Coronary artery (tissue), 2 donors: Measurements from ENCODE around the gene RERG.

ENCODE experiments used
- DNase-seq: peaks from one replicate; pipeline ENCODE4 v3.0.0-alpha.2; 2017; ENCODE audit warnings: low spot score
- H3K27ac ChIP-seq, 2 donors: fragments of 200-600 bp; sonication (generic); one replicate each; pipeline ENCODE4 v1.5.1; 2016 to 2019
- H3K4me3 ChIP-seq: fragments of 200-600 bp; sonication (generic); 2 replicates; pipeline ENCODE4 v1.5.1; 2016; ENCODE audit warnings: mild to moderate bottlenecking, moderate library complexity
- TF ChIP-seq, protein P1 (sequence below): fragments of 200-600 bp; sonication (generic); IDR thresholded peaks from one replicate; pipeline ENCODE4 v1.5.1; 2019; ENCODE audit warnings: antibody characterized with exemption

The RERG gene, protein sequence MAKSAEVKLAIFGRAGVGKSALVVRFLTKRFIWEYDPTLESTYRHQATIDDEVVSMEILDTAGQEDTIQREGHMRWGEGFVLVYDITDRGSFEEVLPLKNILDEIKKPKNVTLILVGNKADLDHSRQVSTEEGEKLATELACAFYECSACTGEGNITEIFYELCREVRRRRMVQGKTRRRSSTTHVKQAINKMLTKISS

DNA sequence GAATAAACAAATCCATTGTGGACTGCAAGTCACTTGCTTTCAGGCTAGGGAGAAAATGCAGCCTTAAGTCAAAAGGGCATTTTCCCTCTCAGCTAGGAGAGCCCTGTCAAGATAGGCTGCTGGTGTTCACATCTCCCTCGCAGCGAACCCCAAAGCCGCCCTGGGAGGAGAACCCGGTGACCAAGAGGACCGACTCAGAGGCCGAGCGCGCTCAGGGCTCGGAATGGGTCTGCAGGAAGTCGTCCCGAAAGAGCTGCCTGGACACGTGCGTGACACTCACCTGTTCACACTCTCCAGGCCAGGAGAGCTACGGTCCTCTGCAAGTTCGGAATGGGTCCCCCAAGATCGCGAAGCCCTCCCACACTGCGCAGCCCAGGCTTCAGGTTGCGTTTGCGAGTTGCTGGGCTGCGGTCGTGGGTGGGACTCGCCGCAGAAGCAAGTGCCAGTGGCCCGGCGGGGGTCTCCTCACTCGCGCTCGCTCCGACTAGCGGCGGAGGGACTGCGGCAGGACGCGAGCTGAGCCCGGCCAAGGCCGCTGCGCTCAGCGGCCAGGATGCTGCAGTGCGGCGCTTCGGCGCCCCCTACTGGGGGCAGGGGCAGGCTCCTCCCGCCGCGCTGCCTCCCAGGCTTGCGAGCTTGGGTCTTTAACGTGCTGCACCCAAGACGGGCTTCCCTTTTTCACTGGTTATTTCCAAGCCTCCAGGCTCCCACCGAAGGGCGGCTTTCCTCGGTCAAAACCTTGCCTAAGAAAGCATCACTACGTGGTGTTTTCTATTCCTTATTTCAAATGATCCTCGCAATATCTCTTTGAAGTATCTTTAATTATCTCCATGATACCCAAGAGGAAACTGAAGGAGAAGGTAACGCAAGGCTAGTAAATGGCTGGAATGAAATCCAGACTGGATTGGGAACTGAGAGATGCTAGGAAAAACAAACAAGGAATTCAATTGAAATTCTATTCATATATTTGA is at the start of gene RERG:
Gene RERG (minus strand): TSS at position 503 of the 971 bp plus-strand sequence. CDS start 3,928 bp downstream, outside the sequence.
- H3K27ac ChIP-seq = peak within 1 kb of the TSS; percentile 86 to 89
- TF ChIP-seq, protein P1, sequence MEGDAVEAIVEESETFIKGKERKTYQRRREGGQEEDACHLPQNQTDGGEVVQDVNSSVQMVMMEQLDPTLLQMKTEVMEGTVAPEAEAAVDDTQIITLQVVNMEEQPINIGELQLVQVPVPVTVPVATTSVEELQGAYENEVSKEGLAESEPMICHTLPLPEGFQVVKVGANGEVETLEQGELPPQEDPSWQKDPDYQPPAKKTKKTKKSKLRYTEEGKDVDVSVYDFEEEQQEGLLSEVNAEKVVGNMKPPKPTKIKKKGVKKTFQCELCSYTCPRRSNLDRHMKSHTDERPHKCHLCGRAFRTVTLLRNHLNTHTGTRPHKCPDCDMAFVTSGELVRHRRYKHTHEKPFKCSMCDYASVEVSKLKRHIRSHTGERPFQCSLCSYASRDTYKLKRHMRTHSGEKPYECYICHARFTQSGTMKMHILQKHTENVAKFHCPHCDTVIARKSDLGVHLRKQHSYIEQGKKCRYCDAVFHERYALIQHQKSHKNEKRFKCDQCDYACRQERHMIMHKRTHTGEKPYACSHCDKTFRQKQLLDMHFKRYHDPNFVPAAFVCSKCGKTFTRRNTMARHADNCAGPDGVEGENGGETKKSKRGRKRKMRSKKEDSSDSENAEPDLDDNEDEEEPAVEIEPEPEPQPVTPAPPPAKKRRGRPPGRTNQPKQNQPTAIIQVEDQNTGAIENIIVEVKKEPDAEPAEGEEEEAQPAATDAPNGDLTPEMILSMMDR = peak; percentile 99
- peak within 1 kb of the TSS; percentile 87 for H3K4me3 ChIP-seq
- peak; percentile 87 for DNase-seq

DNA sequence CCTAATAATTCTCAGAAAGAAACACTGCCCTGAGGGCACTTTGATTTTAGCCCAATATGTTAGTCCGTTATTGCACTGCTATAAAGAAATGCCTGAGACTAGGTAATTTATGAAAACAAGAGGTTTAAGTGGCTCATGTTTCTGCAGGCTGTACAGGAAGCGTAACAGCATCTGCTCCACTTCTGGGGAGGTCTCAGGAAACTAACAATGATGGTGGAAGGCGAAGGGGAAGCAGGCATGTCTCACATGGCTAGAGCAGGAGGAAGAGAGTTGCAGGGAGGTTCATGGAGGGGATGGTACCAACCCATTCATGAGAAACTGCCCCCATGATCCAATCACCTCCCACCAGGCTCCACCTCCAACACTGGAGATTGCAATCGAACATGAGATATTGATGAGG is 49.4 kb upstream of the RERG start:
- H3K4me3 ChIP-seq = no peak overlapping the region
- TF ChIP-seq, protein P1 = no peak
- no peak for DNase-seq
- no peak overlapping the region for H3K27ac ChIP-seq

DNA sequence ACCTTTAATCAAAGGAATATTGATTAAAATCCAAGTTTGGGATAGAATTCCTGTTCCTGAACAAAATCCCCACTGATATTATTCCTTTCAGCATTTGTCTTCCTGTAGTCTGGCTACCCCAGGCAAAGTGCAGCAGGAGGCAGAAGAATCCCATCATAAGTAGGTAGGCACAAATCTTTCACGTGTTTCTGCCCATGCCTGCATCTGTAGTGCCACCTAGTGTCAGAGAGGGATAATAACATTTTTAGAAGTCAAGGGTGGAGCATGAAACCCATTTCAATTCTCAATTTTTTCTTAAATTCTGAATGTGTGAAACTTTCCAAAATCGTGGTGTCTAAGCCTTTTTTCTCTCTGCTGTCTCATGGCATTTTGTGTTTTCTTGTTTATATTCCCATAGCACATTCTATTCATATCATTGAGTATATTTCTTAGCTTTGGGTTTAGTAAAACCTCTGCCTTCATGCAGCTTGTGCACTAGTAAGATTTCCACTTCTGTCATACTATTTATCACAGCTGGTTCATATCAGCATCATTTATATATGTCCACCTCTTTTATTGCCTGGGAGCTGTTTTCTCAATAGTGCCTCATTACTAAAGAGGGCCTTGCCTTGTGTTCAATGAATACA is 47.8 kb upstream of the RERG start:
- no peak overlapping the region for H3K27ac ChIP-seq
- H3K4me3 ChIP-seq = no peak overlapping the region
- TF ChIP-seq, protein P1 = peak; percentile 77
- no peak for DNase-seq

DNA sequence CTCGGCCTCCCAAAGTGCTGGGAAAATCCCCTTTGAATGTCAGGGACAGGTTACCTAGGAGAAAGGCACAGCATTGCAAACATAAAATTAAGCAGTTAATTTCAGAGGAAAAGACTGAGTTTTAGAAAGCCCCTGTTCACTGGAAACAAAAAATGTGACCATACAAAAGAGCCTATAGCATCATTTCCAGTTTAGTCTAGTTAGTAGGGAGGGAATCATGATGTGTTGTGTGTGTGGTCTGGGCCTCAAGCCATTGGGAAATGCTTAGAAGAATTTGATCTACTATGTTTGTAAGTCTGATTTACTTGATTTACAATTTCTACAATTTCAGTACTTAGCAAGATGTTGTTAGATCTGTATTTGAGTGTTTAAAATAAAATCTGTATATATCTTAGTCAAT is 47.1 kb upstream of the RERG start:
- TF ChIP-seq, protein P1 = no peak
- DNase-seq = no peak
- Histone ChIP-seq H3K27ac (no peak overlapping the region), H3K4me3 (no peak overlapping the region)

DNA sequence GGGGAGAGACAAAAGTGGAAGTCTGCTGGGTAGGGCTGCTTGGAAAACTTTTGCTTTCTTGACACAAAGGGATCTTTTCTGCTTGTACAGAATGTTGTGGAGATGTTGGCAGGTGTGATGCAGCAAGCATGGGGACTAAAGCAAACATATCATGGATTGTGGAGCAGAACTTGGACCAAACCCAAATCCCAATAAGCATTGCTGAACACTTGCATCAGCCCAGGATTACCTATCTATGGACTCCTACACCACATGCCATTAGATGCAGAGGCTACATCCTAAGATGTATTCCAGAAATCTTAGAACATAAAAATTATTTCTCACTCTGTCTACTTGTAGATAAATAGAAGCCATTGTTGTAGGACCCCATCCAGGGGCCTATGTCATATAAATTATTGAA is 44.7 kb upstream of the RERG start:
- no peak overlapping the region for H3K4me3 ChIP-seq
- H3K27ac ChIP-seq = no peak overlapping the region
- TF ChIP-seq, protein P1 = no peak
- DNase-seq = no peak

DNA sequence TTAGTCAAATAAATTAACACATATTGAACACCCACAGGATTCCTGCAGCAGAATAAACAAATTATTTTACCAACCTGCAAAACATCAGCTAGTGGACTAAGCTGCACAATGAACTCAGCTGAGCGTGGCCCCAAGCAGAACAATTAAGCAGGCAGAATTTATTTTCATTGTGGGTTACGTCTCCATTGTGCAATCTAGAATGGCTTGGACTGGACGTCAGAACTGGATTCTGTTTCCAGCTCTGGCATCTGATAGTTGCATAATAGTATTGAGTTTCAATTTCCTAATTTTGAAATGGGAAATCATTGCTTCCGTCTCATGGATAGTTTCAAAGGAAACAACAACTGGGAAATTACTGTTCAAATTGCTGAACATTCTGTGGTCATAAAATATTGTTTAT is 35.5 kb upstream of the RERG start:
- peak overlapping the region in 1 of 2 donors; percentile 27 for H3K27ac ChIP-seq
- TF ChIP-seq, protein P1 = no peak

More for the DNA sequence above, 35.5 kb upstream of the RERG start:
- no peak overlapping the region for H3K4me3 ChIP-seq
- no peak for DNase-seq
